Fibroblast of lung (primary cell): ENCODE measurements around the gene GRAP2.

Experiments used
- CTCF ChIP-seq, 2 donors: IDR thresholded peaks in 1 of 2; conservative IDR thresholded peaks in 1 of 2; 1 replicate in 1 of 2; 2 replicates in 1 of 2; pipeline ENCODE4 v1.5.1; 2011 to 2012; ENCODE audit warnings: low read length in 2 of 2, control low read depth in 1 of 2, inconsistent platforms in 1 of 2, low read depth in 1 of 2, mild to moderate bottlenecking in 1 of 2
- EZH2 ChIP-seq: IDR thresholded peaks from 2 replicates; pipeline ENCODE4 v1.5.1; 2012; ENCODE audit warnings: low read length, control low read depth, mild to moderate bottlenecking; ENCODE audit errors: missing control alignments

- TF ChIP-seq EZH2 (no peak), CTCF (conservative IDR thresholded peaks at IDR 0.05 in 1 of 2, IDR thresholded peaks at IDR 0.05 in 1 of 2; ENCODE audit: low read depth in 1 of 2, low read length in 2 of 2) (no peak)
Measured at GRCh38 chr22:39936523-39937145, 35.8 kb downstream of the GRAP2 start.
